ENCODE results near the gene CACNA1E. TPM values are rescaled to one million over a fixed set of nuclear protein-coding genes. Genes with fewer than 3 reads are reported as not detected.

Gene CACNA1E
- total and polyA plus RNA-seq, 2 of the 13 experiments (the other 11 are each of a cell fraction or from before 2014, with no cell fraction given): not detected

DNA sequence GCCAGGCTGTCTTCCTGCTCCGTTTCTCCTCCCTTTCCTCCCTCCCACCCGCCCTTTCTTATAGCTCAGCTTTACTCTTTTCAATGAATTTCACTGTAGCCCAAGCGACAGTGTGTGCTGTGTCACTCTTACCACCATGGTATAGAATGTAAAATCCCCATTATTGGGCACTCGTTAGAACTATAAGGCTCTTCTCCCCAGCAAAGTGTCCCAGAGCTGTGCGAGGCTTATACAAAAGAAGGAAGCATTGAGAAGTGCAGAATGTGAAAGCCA is 192.5 kb downstream of the CACNA1E start:
- Histone ChIP-seq H3K4me1 (ENCODE audit: insufficient read depth, low read length) (no peaks in the 10 kb centered on the region), H3K9me3 (ENCODE audit: low read length) (no peaks in the 10 kb centered on the region), H3K36me3 (replicated peaks in 1 of 2; ENCODE audit: control insufficient read depth in 1 of 2, insufficient read depth in 2 of 2, low read length in 2 of 2) (no peaks in the 10 kb centered on the region), H3K4me3 (replicated peaks in 1 of 3; ENCODE audit: insufficient read depth in 1 of 3, low read depth in 2 of 3, low read length in 3 of 3) (no peak overlapping the region), H4K20me1 (ENCODE audit: insufficient read depth, low read length) (no peaks in the 10 kb centered on the region), H3K27ac (ENCODE audit: extremely low read length, insufficient read depth, low read length) (no peak overlapping the region), H3K4me2 (ENCODE audit: low read depth, low read length) (no peak overlapping the region), H3K79me2 (ENCODE audit: insufficient read depth, low read length) (no peaks in the 10 kb centered on the region), H2AFZ (ENCODE audit: low read length) (no peak overlapping the region), H3K27me3 (ENCODE audit: control insufficient read depth in 1 of 2, insufficient read depth in 2 of 2, low read length in 2 of 2) (peaks cover 1 to 7% of the 10 kb centered on the region in 2 experiments; a peak in 2 of 5 replicates), H3K9ac (ENCODE audit: insufficient read depth, low read depth, low read length) (no peak overlapping the region)
- in situ Hi-C loops (cut with HindIII; ENCODE audit: extremely low pct_ligation_motif_present, low pct_unique_long_range_greater_than_20kb) (loop anchor here (5.0 kb wide), 1 partner anchor 199 kb away; no protein-coding TSS in a partner anchor), intact Hi-C loops (cut with micrococcal nuclease; ENCODE audit: unreplicated experiment) (loop anchor here (1.0 kb wide), 1 partner anchor 197 kb away; no protein-coding TSS in a partner anchor)
- ATAC-seq (no peak), DNase-seq (ENCODE audit: low spot score) (no peak), FAIRE-seq (no peak)
- CTCF ChIA-PET (ENCODE audit: low intra/inter-chr PET ratio, low total read pairs): no interaction called here
- 2% methylated on average over 5 of the region's 5 CpGs for WGBS (ENCODE audit: low lambda C conversion rate)
- BruUV-seq (replicated peaks): no TSS peak
- TF ChIP-seq ZNF672 (CRISPR knock-in tag; IDR thresholded peaks at IDR 0.05) (no peak), ZNF317 (CRISPR knock-in tag; IDR thresholded peaks at IDR 0.05) (no peak), XBP1 (CRISPR knock-in tag; IDR thresholded peaks at IDR 0.05) (no peak)
- POLR2A ChIA-PET: no interaction called here

DNA sequence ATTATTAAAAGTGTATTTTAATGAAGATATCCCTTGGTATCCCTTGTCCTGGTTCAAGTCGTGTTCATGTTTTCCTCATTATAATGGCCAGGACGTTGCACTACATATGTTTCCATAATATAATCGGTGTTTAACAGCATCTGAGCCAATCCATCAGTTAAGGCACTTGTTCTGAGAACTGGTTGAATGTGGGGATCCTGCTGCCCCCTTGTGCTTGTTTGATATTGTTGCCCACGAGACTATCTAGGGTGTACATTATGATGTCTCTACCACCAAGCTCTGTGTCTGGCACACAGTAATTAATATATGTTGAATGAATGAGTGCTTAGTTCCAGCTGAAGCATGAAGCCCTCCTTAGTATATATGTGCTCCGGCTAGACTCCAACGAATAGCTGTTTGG is 193.0 kb downstream of the CACNA1E start:
- Histone ChIP-seq H3K4me1 (ENCODE audit: insufficient read depth, low read length) (no peaks in the 10 kb centered on the region), H3K27me3 (ENCODE audit: control insufficient read depth in 1 of 2, insufficient read depth in 2 of 2, low read length in 2 of 2) (peaks cover 1 to 7% of the 10 kb centered on the region in 2 experiments; a peak in 2 of 5 replicates), H3K27ac (ENCODE audit: extremely low read length, insufficient read depth, low read length) (no peak overlapping the region), H3K9ac (ENCODE audit: insufficient read depth, low read depth, low read length) (no peak overlapping the region), H3K4me3 (replicated peaks in 1 of 3; ENCODE audit: insufficient read depth in 1 of 3, low read depth in 2 of 3, low read length in 3 of 3) (no peak overlapping the region), H2AFZ (ENCODE audit: low read length) (no peak overlapping the region), H3K36me3 (replicated peaks in 1 of 2; ENCODE audit: control insufficient read depth in 1 of 2, insufficient read depth in 2 of 2, low read length in 2 of 2) (no peaks in the 10 kb centered on the region), H3K79me2 (ENCODE audit: insufficient read depth, low read length) (no peaks in the 10 kb centered on the region), H3K4me2 (ENCODE audit: low read depth, low read length) (no peak overlapping the region), H3K9me3 (ENCODE audit: low read length) (no peaks in the 10 kb centered on the region), H4K20me1 (ENCODE audit: insufficient read depth, low read length) (no peaks in the 10 kb centered on the region)
- ATAC-seq (peak; percentile 74), FAIRE-seq (no peak), DNase-seq (ENCODE audit: low spot score) (peak; percentile 23)
- intact Hi-C loops (cut with micrococcal nuclease; ENCODE audit: unreplicated experiment) (loop anchor here (1.0 kb wide), 1 partner anchor 197 kb away; no protein-coding TSS in a partner anchor), in situ Hi-C loops (cut with HindIII; ENCODE audit: extremely low pct_ligation_motif_present, low pct_unique_long_range_greater_than_20kb) (loop anchor here (5.0 kb wide), 1 partner anchor 199 kb away; no protein-coding TSS in a partner anchor)
- no TSS peak for BruUV-seq (replicated peaks)
- ChIA-PET POLR2A (no interaction called here), CTCF (ENCODE audit: low intra/inter-chr PET ratio, low total read pairs) (interaction anchor here (0.7 kb wide), 1 partner anchor 197 kb away, joined by 3 read pairs; no protein-coding TSS in a partner anchor)
- 0% methylated on average over 6 of the region's 6 CpGs for whole genome bisulfite sequencing (ENCODE audit: low lambda C conversion rate)
- TF ChIP-seq, protein P1, sequence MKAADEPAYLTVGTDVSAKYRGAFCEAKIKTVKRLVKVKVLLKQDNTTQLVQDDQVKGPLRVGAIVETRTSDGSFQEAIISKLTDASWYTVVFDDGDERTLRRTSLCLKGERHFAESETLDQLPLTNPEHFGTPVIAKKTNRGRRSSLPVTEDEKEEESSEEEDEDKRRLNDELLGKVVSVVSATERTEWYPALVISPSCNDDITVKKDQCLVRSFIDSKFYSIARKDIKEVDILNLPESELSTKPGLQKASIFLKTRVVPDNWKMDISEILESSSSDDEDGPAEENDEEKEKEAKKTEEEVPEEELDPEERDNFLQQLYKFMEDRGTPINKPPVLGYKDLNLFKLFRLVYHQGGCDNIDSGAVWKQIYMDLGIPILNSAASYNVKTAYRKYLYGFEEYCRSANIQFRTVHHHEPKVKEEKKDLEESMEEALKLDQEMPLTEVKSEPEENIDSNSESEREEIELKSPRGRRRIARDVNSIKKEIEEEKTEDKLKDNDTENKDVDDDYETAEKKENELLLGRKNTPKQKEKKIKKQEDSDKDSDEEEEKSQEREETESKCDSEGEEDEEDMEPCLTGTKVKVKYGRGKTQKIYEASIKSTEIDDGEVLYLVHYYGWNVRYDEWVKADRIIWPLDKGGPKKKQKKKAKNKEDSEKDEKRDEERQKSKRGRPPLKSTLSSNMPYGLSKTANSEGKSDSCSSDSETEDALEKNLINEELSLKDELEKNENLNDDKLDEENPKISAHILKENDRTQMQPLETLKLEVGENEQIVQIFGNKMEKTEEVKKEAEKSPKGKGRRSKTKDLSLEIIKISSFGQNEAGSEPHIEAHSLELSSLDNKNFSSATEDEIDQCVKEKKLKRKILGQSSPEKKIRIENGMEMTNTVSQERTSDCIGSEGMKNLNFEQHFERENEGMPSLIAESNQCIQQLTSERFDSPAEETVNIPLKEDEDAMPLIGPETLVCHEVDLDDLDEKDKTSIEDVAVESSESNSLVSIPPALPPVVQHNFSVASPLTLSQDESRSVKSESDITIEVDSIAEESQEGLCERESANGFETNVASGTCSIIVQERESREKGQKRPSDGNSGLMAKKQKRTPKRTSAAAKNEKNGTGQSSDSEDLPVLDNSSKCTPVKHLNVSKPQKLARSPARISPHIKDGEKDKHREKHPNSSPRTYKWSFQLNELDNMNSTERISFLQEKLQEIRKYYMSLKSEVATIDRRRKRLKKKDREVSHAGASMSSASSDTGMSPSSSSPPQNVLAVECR (CRISPR knock-in tag; IDR thresholded peaks at IDR 0.05; ENCODE audit: borderline replicate concordance): no peak
- peak; percentile 53 for TF ChIP-seq STAG1 (CRISPR knock-in tag; IDR thresholded peaks at IDR 0.05)
- no peak for TF ChIP-seq ZFP36L2 (CRISPR knock-in tag; IDR thresholded peaks at IDR 0.05)
- TF ChIP-seq ZEB1 (IDR thresholded peaks at IDR 0.05; ENCODE audit: insufficient replicate concordance, low read depth): no peak
- TF ChIP-seq, protein P2, sequence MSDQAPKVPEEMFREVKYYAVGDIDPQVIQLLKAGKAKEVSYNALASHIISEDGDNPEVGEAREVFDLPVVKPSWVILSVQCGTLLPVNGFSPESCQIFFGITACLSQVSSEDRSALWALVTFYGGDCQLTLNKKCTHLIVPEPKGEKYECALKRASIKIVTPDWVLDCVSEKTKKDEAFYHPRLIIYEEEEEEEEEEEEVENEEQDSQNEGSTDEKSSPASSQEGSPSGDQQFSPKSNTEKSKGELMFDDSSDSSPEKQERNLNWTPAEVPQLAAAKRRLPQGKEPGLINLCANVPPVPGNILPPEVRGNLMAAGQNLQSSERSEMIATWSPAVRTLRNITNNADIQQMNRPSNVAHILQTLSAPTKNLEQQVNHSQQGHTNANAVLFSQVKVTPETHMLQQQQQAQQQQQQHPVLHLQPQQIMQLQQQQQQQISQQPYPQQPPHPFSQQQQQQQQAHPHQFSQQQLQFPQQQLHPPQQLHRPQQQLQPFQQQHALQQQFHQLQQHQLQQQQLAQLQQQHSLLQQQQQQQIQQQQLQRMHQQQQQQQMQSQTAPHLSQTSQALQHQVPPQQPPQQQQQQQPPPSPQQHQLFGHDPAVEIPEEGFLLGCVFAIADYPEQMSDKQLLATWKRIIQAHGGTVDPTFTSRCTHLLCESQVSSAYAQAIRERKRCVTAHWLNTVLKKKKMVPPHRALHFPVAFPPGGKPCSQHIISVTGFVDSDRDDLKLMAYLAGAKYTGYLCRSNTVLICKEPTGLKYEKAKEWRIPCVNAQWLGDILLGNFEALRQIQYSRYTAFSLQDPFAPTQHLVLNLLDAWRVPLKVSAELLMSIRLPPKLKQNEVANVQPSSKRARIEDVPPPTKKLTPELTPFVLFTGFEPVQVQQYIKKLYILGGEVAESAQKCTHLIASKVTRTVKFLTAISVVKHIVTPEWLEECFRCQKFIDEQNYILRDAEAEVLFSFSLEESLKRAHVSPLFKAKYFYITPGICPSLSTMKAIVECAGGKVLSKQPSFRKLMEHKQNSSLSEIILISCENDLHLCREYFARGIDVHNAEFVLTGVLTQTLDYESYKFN (CRISPR knock-in tag; conservative IDR thresholded peaks at IDR 0.05): no peak
- no peak for TF ChIP-seq ZNF263 (CRISPR knock-in tag; IDR thresholded peaks at IDR 0.05)

All from HepG2 (cell line).